ENCODE measurements around the gene IGF2BP2.

The IGF2BP2 gene

GRCh38 chr3:185831990-185832389, 7.1 kb upstream of the IGF2BP2 start:
- Histone ChIP-seq H3K9ac (ENCODE audit: low read length) (no peak overlapping the region), H3K79me1 (ENCODE audit: low read length) (no peaks in the 10 kb centered on the region), H4K91ac (ENCODE audit: low read depth, low read length) (no peak overlapping the region), H3K18ac (ENCODE audit: low read length) (no peak overlapping the region), H2BK5ac (ENCODE audit: low read depth, low read length, poor library complexity) (no peak overlapping the region), H2BK120ac (ENCODE audit: insufficient read depth, low read length, poor library complexity) (no peak overlapping the region), H2AFZ (ENCODE audit: insufficient read depth, low read length, poor library complexity) (no peak overlapping the region), H3K4me2 (ENCODE audit: low read length) (no peak overlapping the region), H4K12ac (ENCODE audit: low read depth, low read length) (no peak overlapping the region), H3K23ac (ENCODE audit: low read length) (no peak overlapping the region), H3K4ac (ENCODE audit: low read depth, low read length) (no peak overlapping the region), H3K4me3 (ENCODE audit: low read depth, low read length) (no peak overlapping the region), H2AK5ac (ENCODE audit: low read length) (no peak overlapping the region), H4K8ac (ENCODE audit: low read depth, low read length) (no peak overlapping the region), H3K27ac (ENCODE audit: low read depth, low read length) (no peak overlapping the region), H3K79me2 (ENCODE audit: control insufficient read depth, insufficient read depth, low read length, poor library complexity) (no peaks in the 10 kb centered on the region), H3K14ac (ENCODE audit: low read length) (no peak overlapping the region), H3K36me3 (ENCODE audit: control insufficient read depth in 1 of 2, insufficient read depth in 2 of 2, low read length in 2 of 2) (no peaks in the 10 kb centered on the region), H3K9me3 (ENCODE audit: insufficient read depth, low read depth, low read length) (peaks cover 3% of the 10 kb centered on the region), H3K27me3 (ENCODE audit: insufficient read depth, low read length) (no peaks in the 10 kb centered on the region), H2BK12ac (ENCODE audit: low read length) (no peak overlapping the region), H3K4me1 (ENCODE audit: control insufficient read depth in 1 of 2, insufficient read depth in 2 of 2, low read length in 2 of 2) (no peaks in the 10 kb centered on the region)
- no peak for DNase-seq

GRCh38 chr3:185831195-185831594, 6.4 kb upstream of the IGF2BP2 start:
- Histone ChIP-seq H3K79me1 (ENCODE audit: low read length) (peaks cover 2% of the 10 kb centered on the region), H2BK5ac (ENCODE audit: low read depth, low read length, poor library complexity) (no peak overlapping the region), H4K8ac (ENCODE audit: low read depth, low read length) (no peak overlapping the region), H3K9ac (ENCODE audit: low read length) (no peak overlapping the region), H3K23ac (ENCODE audit: low read length) (no peak overlapping the region), H3K27ac (ENCODE audit: low read depth, low read length) (no peak overlapping the region), H3K4ac (ENCODE audit: low read depth, low read length) (no peak overlapping the region), H3K4me3 (ENCODE audit: low read depth, low read length) (no peak overlapping the region), H3K4me1 (ENCODE audit: control insufficient read depth in 1 of 2, insufficient read depth in 2 of 2, low read length in 2 of 2) (peaks cover 4 to 6% of the 10 kb centered on the region in 2 experiments), H2BK12ac (ENCODE audit: low read length) (no peak overlapping the region), H3K18ac (ENCODE audit: low read length) (no peak overlapping the region), H4K12ac (ENCODE audit: low read depth, low read length) (no peak overlapping the region), H3K36me3 (ENCODE audit: control insufficient read depth in 1 of 2, insufficient read depth in 2 of 2, low read length in 2 of 2) (no peaks in the 10 kb centered on the region), H3K79me2 (ENCODE audit: control insufficient read depth, insufficient read depth, low read length, poor library complexity) (peaks cover 3% of the 10 kb centered on the region), H2AFZ (ENCODE audit: insufficient read depth, low read length, poor library complexity) (no peak overlapping the region), H2AK5ac (ENCODE audit: low read length) (no peak overlapping the region), H3K4me2 (ENCODE audit: low read length) (no peak overlapping the region), H3K9me3 (ENCODE audit: insufficient read depth, low read depth, low read length) (peaks cover 3% of the 10 kb centered on the region), H3K27me3 (ENCODE audit: insufficient read depth, low read length) (no peaks in the 10 kb centered on the region), H2BK120ac (ENCODE audit: insufficient read depth, low read length, poor library complexity) (no peak overlapping the region), H3K14ac (ENCODE audit: low read length) (no peak overlapping the region), H4K91ac (ENCODE audit: low read depth, low read length) (no peak overlapping the region)
- WGBS (ENCODE audit: extremely low coverage, insufficient coverage, insufficient read length), result no CpG with 5 or more reads among the region's 3 CpGs
- no peak for DNase-seq

- H3K4me1 ChIP-seq (ENCODE audit: control insufficient read depth in 1 of 2, insufficient read depth in 2 of 2, low read length in 2 of 2), result peaks cover 4 to 6% of the 10 kb centered on the region in 2 experiments
- no peak overlapping the region for H2BK5ac ChIP-seq (ENCODE audit: low read depth, low read length, poor library complexity)
- no peak overlapping the region for H2AK5ac ChIP-seq (ENCODE audit: low read length)
- no peak overlapping the region for H2AFZ ChIP-seq (ENCODE audit: insufficient read depth, low read length, poor library complexity)
- no peak overlapping the region for H2BK12ac ChIP-seq (ENCODE audit: low read length)
- no peak overlapping the region for H3K4me2 ChIP-seq (ENCODE audit: low read length)
- no peaks in the 10 kb centered on the region for H3K36me3 ChIP-seq (ENCODE audit: control insufficient read depth in 1 of 2, insufficient read depth in 2 of 2, low read length in 2 of 2)
- no peak overlapping the region for H3K9ac ChIP-seq (ENCODE audit: low read length)
- H3K4me3 ChIP-seq (ENCODE audit: low read depth, low read length), result no peak overlapping the region
- no peak overlapping the region for H2BK120ac ChIP-seq (ENCODE audit: insufficient read depth, low read length, poor library complexity)
- no peak overlapping the region for H3K27ac ChIP-seq (ENCODE audit: low read depth, low read length)
- H3K4ac ChIP-seq (ENCODE audit: low read depth, low read length), result no peak overlapping the region
- H3K23ac ChIP-seq (ENCODE audit: low read length), result no peak overlapping the region
- H3K9me3 ChIP-seq (ENCODE audit: insufficient read depth, low read depth, low read length), result peaks cover 3% of the 10 kb centered on the region
- no peaks in the 10 kb centered on the region for H3K27me3 ChIP-seq (ENCODE audit: insufficient read depth, low read length)
- no peak overlapping the region for H4K12ac ChIP-seq (ENCODE audit: low read depth, low read length)
- DNase-seq, result no peak
- no peak overlapping the region for H3K18ac ChIP-seq (ENCODE audit: low read length)
- 100% methylated on average over 1 of the region's 5 CpGs for WGBS (ENCODE audit: extremely low coverage, insufficient coverage, insufficient read length)
- H3K79me1 ChIP-seq (ENCODE audit: low read length), result peaks cover 10% of the 10 kb centered on the region
- no peak overlapping the region for H4K8ac ChIP-seq (ENCODE audit: low read depth, low read length)
- H4K91ac ChIP-seq (ENCODE audit: low read depth, low read length), result no peak overlapping the region
- no peak overlapping the region for H3K14ac ChIP-seq (ENCODE audit: low read length)
- peaks cover 11% of the 10 kb centered on the region for H3K79me2 ChIP-seq (ENCODE audit: control insufficient read depth, insufficient read depth, low read length, poor library complexity)
These were observed 5.4 kb upstream of the IGF2BP2 start for GRCh38 chr3:185830018-185830797.

- no peak overlapping the region for H3K9ac ChIP-seq (ENCODE audit: low read length)
- H3K36me3 ChIP-seq (ENCODE audit: control insufficient read depth in 1 of 2, insufficient read depth in 2 of 2, low read length in 2 of 2), result no peaks in the 10 kb centered on the region
- H3K27ac ChIP-seq (ENCODE audit: low read depth, low read length), result no peak overlapping the region
These were observed 3.9 kb upstream of the IGF2BP2 start for GRCh38 chr3:185828755-185829154.

More at GRCh38 chr3:185828755-185829154, 3.9 kb upstream of the IGF2BP2 start:
- Histone ChIP-seq H2BK12ac (ENCODE audit: low read length) (no peak overlapping the region), H2AK5ac (ENCODE audit: low read length) (no peak overlapping the region), H3K79me2 (ENCODE audit: control insufficient read depth, insufficient read depth, low read length, poor library complexity) (peaks cover 21% of the 10 kb centered on the region), H4K8ac (ENCODE audit: low read depth, low read length) (no peak overlapping the region), H4K91ac (ENCODE audit: low read depth, low read length) (no peak overlapping the region), H3K4ac (ENCODE audit: low read depth, low read length) (no peak overlapping the region), H3K23ac (ENCODE audit: low read length) (no peak overlapping the region), H2BK120ac (ENCODE audit: insufficient read depth, low read length, poor library complexity) (no peak overlapping the region), H3K4me3 (ENCODE audit: low read depth, low read length) (no peak overlapping the region), H3K9me3 (ENCODE audit: insufficient read depth, low read depth, low read length) (peaks cover 3% of the 10 kb centered on the region), H3K79me1 (ENCODE audit: low read length) (peaks cover 23% of the 10 kb centered on the region), H3K14ac (ENCODE audit: low read length) (no peak overlapping the region), H4K12ac (ENCODE audit: low read depth, low read length) (no peak overlapping the region), H3K18ac (ENCODE audit: low read length) (no peak overlapping the region), H3K4me1 (ENCODE audit: control insufficient read depth in 1 of 2, insufficient read depth in 2 of 2, low read length in 2 of 2) (peaks cover 4 to 6% of the 10 kb centered on the region in 2 experiments), H2BK5ac (ENCODE audit: low read depth, low read length, poor library complexity) (no peak overlapping the region), H3K27me3 (ENCODE audit: insufficient read depth, low read length) (no peaks in the 10 kb centered on the region), H2AFZ (ENCODE audit: insufficient read depth, low read length, poor library complexity) (no peak overlapping the region), H3K4me2 (ENCODE audit: low read length) (no peak overlapping the region)
- no peak for DNase-seq
- no CpG with 5 or more reads among the region's 3 CpGs for WGBS (ENCODE audit: extremely low coverage, insufficient coverage, insufficient read length)
